Loucy (cell line): ENCODE measurements around the gene COMMD7.

Experiments used
- CTCF ChIP-seq: fragments of 200-600 bp; sonication (generic); conservative IDR thresholded peaks from 2 replicates; pipeline ENCODE4 v1.5.1; 2014; ENCODE audit warnings: mild to moderate bottlenecking, antibody characterized with exemption, low read length
- EZH2phosphoT487 ChIP-seq: fragments of 200-600 bp; IDR thresholded peaks from 2 replicates; pipeline ENCODE4 v1.6.1; 2018; ENCODE audit warnings: antibody characterized with exemption, mild to moderate bottlenecking, moderate library complexity, borderline replicate concordance

- TF ChIP-seq CTCF (no peak), EZH2phosphoT487 (no peak)
Observed at GRCh38 chr20:32752458-32753250, 9.4 kb upstream of the COMMD7 start.
